ENCODE results near the gene BCAP29. TPM values are rescaled to one million over a fixed set of nuclear protein-coding genes. Genes with fewer than 3 reads are reported as not detected.

Gene BCAP29
- total RNA-seq, 1 donor from 2014 or later: 92.1 TPM

- H3K27ac ChIP-seq: no peak overlapping the region
- no peaks in the 10 kb centered on the region for H3K9me3 ChIP-seq
- no peak overlapping the region for H3K4me3 ChIP-seq
- intact Hi-C loops (cut with DNase I): no loop called here
- no peaks in the 10 kb centered on the region for H3K4me1 ChIP-seq
- no peaks in the 10 kb centered on the region for H3K36me3 ChIP-seq
- H3K27me3 ChIP-seq: no peaks in the 10 kb centered on the region
- no peak for DNase-seq (ENCODE audit: extremely low spot score in 2 of 2)
- TF ChIP-seq CTCF (IDR thresholded peaks at IDR 0.05) (no peak), POLR2AphosphoS5 (IDR thresholded peaks at IDR 0.05; ENCODE audit: insufficient read depth in 1 of 2, low read depth in 1 of 2) (no peak), POLR2A (IDR thresholded peaks at IDR 0.05) (no peak)
Measured at GRCh38 chr7:107641676-107642075, 61.6 kb downstream of the BCAP29 start.

GRCh38 chr7:107642501-107642900, 62.5 kb downstream of the BCAP29 start:
- no peaks in the 10 kb centered on the region for H3K9me3 ChIP-seq
- no peaks in the 10 kb centered on the region for H3K4me1 ChIP-seq
- TF ChIP-seq POLR2AphosphoS5 (IDR thresholded peaks at IDR 0.05; ENCODE audit: insufficient read depth in 1 of 2, low read depth in 1 of 2) (no peak), CTCF (IDR thresholded peaks at IDR 0.05) (no peak), POLR2A (IDR thresholded peaks at IDR 0.05) (no peak)
- H3K4me3 ChIP-seq: no peak overlapping the region
- intact Hi-C loops (cut with DNase I): no loop called here
- no peaks in the 10 kb centered on the region for H3K27me3 ChIP-seq
- H3K27ac ChIP-seq: no peak overlapping the region
- H3K36me3 ChIP-seq: no peaks in the 10 kb centered on the region
- DNase-seq (ENCODE audit: extremely low spot score in 2 of 2): no peak

GRCh38 chr7:107643407-107643806, 63.4 kb downstream of the BCAP29 start:
- Histone ChIP-seq H3K4me3 (no peak overlapping the region), H3K9me3 (no peaks in the 10 kb centered on the region), H3K27me3 (no peaks in the 10 kb centered on the region), H3K4me1 (no peaks in the 10 kb centered on the region), H3K36me3 (no peaks in the 10 kb centered on the region), H3K27ac (no peak overlapping the region)
- no peak for DNase-seq (ENCODE audit: extremely low spot score in 2 of 2)
- TF ChIP-seq POLR2AphosphoS5 (IDR thresholded peaks at IDR 0.05; ENCODE audit: insufficient read depth in 1 of 2, low read depth in 1 of 2) (no peak), POLR2A (IDR thresholded peaks at IDR 0.05) (no peak), CTCF (IDR thresholded peaks at IDR 0.05) (no peak)
- intact Hi-C loops (cut with DNase I): no loop called here

GRCh38 chr7:107643938-107644308, 63.9 kb downstream of the BCAP29 start:
- H3K36me3 ChIP-seq: no peaks in the 10 kb centered on the region
- H3K4me3 ChIP-seq: no peak overlapping the region
- no peaks in the 10 kb centered on the region for H3K9me3 ChIP-seq
- TF ChIP-seq POLR2AphosphoS5 (IDR thresholded peaks at IDR 0.05; ENCODE audit: insufficient read depth in 1 of 2, low read depth in 1 of 2) (no peak), POLR2A (IDR thresholded peaks at IDR 0.05) (no peak), CTCF (IDR thresholded peaks at IDR 0.05) (no peak)
- no peak for DNase-seq (ENCODE audit: extremely low spot score in 2 of 2)
- H3K27me3 ChIP-seq: no peaks in the 10 kb centered on the region
- no peak overlapping the region for H3K27ac ChIP-seq
- intact Hi-C loops (cut with DNase I): no loop called here
- no peaks in the 10 kb centered on the region for H3K4me1 ChIP-seq

- no peaks in the 10 kb centered on the region for H3K4me1 ChIP-seq
- no peak overlapping the region for H3K27ac ChIP-seq
- H3K4me3 ChIP-seq: no peak overlapping the region
- no peaks in the 10 kb centered on the region for H3K27me3 ChIP-seq
- intact Hi-C loops (cut with DNase I): no loop called here
- no peak for DNase-seq (ENCODE audit: extremely low spot score in 2 of 2)
- no peaks in the 10 kb centered on the region for H3K36me3 ChIP-seq
- TF ChIP-seq CTCF (IDR thresholded peaks at IDR 0.05) (no peak), POLR2A (IDR thresholded peaks at IDR 0.05) (no peak), POLR2AphosphoS5 (IDR thresholded peaks at IDR 0.05; ENCODE audit: insufficient read depth in 1 of 2, low read depth in 1 of 2) (no peak)
- H3K9me3 ChIP-seq: no peaks in the 10 kb centered on the region
Measured at GRCh38 chr7:107644309-107644974, 64.4 kb downstream of the BCAP29 start.
